Measurements from ENCODE around the gene SLC35A4. TPM values are rescaled to one million over a fixed set of nuclear protein-coding genes. Genes with fewer than 3 reads are reported as not detected.
A peak's percentile ranks its signal among the peaks of the same experiment; 100 is the strongest.

The SLC35A4 gene
- total RNA-seq, 6 donors from 2014 or later: 30.4 to 92.3 (median 56.7) TPM

DNA sequence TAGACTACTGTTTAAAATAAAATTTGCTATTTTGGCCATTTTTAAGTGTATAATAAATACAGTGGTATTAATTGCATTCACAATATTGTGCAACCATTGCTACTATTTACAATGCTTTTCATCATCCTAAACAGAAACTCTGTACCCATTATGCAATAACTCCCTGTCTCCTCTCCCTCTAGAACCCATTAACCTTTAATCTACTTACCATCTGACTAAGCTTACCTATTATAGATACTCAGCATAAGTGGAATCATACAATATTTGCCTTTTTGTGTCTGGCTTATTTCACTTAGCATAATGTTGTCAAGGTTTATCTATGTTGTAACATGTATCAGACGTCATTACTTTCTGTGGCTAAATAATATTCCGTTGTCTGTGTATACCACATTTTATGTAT lies 42.4 kb downstream of the SLC35A4 start:
- H3K4me1 ChIP-seq: peaks cover 22 to 43% (median 34%) of the 10 kb centered on the region in 4 donors
- H3K4me3 ChIP-seq: no peak overlapping the region
- H3K27me3 ChIP-seq: no peaks in the 10 kb centered on the region
- no peaks in the 10 kb centered on the region for H3K36me3 ChIP-seq
- ATAC-seq (ENCODE audit: low FRiP score in 2 of 2) (no peak), DNase-seq (no peak)
- peak in 1 of 4 donors; percentile 50 for TF ChIP-seq EP300 (IDR thresholded peaks at IDR 0.05)
- TF ChIP-seq POLR2AphosphoS5 (IDR thresholded peaks at IDR 0.05): peak in 1 of 2 donors; percentile 38
- no peak for TF ChIP-seq POLR2A (IDR thresholded peaks at IDR 0.05)
- no peaks in the 10 kb centered on the region for H3K9me3 ChIP-seq
- peak overlapping the region in 2 of 4 donors; percentile 10 to 46 for H3K27ac ChIP-seq
- 48 to 59% methylated on average over 2 of the region's 2 CpGs for WGBS, 2 donors

DNA sequence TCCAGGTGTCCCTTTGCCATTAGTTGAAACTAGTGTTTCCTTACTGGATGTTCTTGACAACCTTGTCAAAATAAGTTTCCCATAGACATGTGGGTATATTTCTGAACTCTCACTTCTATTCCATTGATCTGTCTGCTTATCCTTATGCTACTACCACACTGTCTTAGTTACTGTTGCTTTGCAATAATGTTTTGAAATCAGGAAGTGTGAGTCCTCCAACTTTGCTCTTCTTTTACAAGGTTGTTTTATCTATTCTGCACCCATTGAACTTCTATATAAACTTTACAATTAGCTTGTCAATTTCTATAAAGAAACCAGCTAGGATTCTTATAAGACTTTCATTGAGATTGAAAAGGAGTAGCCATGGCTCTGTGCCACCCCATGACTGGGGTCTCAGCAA lies 44.1 kb downstream of the SLC35A4 start:
- Histone ChIP-seq H3K9me3 (no peaks in the 10 kb centered on the region), H3K27me3 (no peaks in the 10 kb centered on the region), H3K4me1 (peaks cover 22 to 38% (median 31%) of the 10 kb centered on the region in 4 donors), H3K27ac (peak overlapping the region; percentile 54 to 86 (median 66)), H3K36me3 (no peaks in the 10 kb centered on the region), H3K4me3 (no peak overlapping the region)
- no peak for TF ChIP-seq POLR2AphosphoS5 (IDR thresholded peaks at IDR 0.05)
- no peak for TF ChIP-seq EP300 (IDR thresholded peaks at IDR 0.05)
- no peak for TF ChIP-seq POLR2A (IDR thresholded peaks at IDR 0.05)
- TF ChIP-seq, protein P1, sequence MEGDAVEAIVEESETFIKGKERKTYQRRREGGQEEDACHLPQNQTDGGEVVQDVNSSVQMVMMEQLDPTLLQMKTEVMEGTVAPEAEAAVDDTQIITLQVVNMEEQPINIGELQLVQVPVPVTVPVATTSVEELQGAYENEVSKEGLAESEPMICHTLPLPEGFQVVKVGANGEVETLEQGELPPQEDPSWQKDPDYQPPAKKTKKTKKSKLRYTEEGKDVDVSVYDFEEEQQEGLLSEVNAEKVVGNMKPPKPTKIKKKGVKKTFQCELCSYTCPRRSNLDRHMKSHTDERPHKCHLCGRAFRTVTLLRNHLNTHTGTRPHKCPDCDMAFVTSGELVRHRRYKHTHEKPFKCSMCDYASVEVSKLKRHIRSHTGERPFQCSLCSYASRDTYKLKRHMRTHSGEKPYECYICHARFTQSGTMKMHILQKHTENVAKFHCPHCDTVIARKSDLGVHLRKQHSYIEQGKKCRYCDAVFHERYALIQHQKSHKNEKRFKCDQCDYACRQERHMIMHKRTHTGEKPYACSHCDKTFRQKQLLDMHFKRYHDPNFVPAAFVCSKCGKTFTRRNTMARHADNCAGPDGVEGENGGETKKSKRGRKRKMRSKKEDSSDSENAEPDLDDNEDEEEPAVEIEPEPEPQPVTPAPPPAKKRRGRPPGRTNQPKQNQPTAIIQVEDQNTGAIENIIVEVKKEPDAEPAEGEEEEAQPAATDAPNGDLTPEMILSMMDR (IDR thresholded peaks at IDR 0.05): no peak
- DNase-seq (no peak), ATAC-seq (ENCODE audit: low FRiP score in 2 of 2) (peak in 1 of 2 donors; percentile 43)

- ATAC-seq (ENCODE audit: low FRiP score in 2 of 2) (peak; percentile 57 to 80), DNase-seq (peak in 1 of 2 donors; percentile 72)
- no peaks in the 10 kb centered on the region for H3K9me3 ChIP-seq
- H3K4me3 ChIP-seq: no peak overlapping the region
- peak overlapping the region; percentile 54 to 86 (median 66) for H3K27ac ChIP-seq
- H3K36me3 ChIP-seq: no peaks in the 10 kb centered on the region
- H3K4me1 ChIP-seq: peaks cover 22 to 38% (median 31%) of the 10 kb centered on the region in 4 donors
- H3K27me3 ChIP-seq: no peaks in the 10 kb centered on the region
- WGBS, 2 donors: 49 to 50% methylated on average over 4 of the region's 4 CpGs
- TF ChIP-seq POLR2AphosphoS5 (IDR thresholded peaks at IDR 0.05) (peak; percentile 65 to 75), EP300 (IDR thresholded peaks at IDR 0.05) (peak in 2 of 4 donors; percentile 38 to 58), POLR2A (IDR thresholded peaks at IDR 0.05) (peak in 1 of 4 donors; percentile 33)
- TF ChIP-seq, protein P1 (IDR thresholded peaks at IDR 0.05): no peak
Observed at GRCh38 chr5:140609126-140609525, 44.5 kb downstream of the SLC35A4 start.

DNA sequence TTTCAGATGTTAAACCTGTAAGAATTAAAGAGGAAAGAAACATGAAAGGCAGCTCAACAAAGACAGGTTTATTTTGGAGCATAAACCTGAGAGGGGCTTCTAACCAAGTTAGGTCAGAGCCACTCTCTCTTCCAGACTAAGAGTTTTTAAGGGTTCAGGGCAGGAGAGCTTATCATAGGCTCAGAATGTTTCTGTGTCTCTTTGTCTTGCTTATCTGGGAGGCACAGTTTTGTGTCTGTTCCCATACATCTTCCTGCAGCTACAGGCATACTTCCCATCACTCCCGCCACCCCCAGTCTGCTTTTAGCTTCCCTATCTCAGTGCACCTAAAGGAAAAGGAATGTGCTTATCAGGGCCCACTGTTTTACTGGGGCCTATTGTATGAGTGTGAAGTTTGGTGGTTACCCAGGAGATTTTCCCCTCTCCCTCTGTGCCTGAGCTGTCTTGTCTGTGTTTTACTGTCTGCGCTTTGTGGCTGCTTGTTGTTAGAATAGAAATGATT lies 46.4 kb downstream of the SLC35A4 start:
- Histone ChIP-seq H3K4me1 (peaks cover 22 to 38% (median 31%) of the 10 kb centered on the region in 4 donors), H3K27ac (peak overlapping the region; percentile 65 to 86 (median 74)), H3K9me3 (no peaks in the 10 kb centered on the region), H3K27me3 (no peaks in the 10 kb centered on the region), H3K4me3 (no peak overlapping the region), H3K36me3 (no peaks in the 10 kb centered on the region)
- DNase-seq: peak in 1 of 2 donors; percentile 48
- peak in 1 of 2 donors; percentile 68 for TF ChIP-seq POLR2AphosphoS5 (IDR thresholded peaks at IDR 0.05)
- TF ChIP-seq POLR2A (IDR thresholded peaks at IDR 0.05): no peak
- peak in 1 of 4 donors; percentile 48 for TF ChIP-seq EP300 (IDR thresholded peaks at IDR 0.05)
- 47 to 52% methylated on average over 2 of the region's 2 CpGs for whole genome bisulfite sequencing, 2 donors
- no peak for ATAC-seq (ENCODE audit: low FRiP score in 2 of 2)

Small RNA genes lying within 50 kb of the gene (small RNA-seq; reads per million reads assigned to genes)
- gene RF00279 (0 to 0.22 (median 0.10) reads per million in 4 donors), gene RF00443 (0 reads per million in 4 donors)

Other genes with a start within 250 kb of the SLC35A4 start
- 10 to 100 TPM; 10.5 to 65.0 (median 49.5) TPM for gene HBEGF, start 218.2 kb upstream of the SLC35A4 start, total RNA-seq
- under 1 TPM in 3 of 6 donors, not detected in 3; 0.15 to 0.23 (median 0.17) TPM for gene SLC4A9, start 204.6 kb upstream of the SLC35A4 start, total RNA-seq
- gene ANKHD1, start 163.0 kb upstream of the SLC35A4 start, total RNA-seq: 100 to 1,000 TPM in 5 of 6 donors, 10 to 100 TPM in 1; 97.0 to 338 (median 135) TPM
- 10 to 100 TPM; 12.1 to 32.5 (median 21.0) TPM for gene EIF4EBP3, start 17.2 kb upstream of the SLC35A4 start, total RNA-seq
- gene SRA1, start 7.4 kb upstream of the SLC35A4 start, total RNA-seq: 10 to 100 TPM; 23.1 to 31.6 (median 29.6) TPM
- gene APBB3, start 230 bp upstream of the SLC35A4 start, total RNA-seq: 100 to 1,000 TPM in 1 of 6 donors, 10 to 100 TPM in 5; 14.1 to 127 (median 28.4) TPM
- gene CD14, start 68.3 kb downstream of the SLC35A4 start, total RNA-seq: 100 to 1,000 TPM in 4 of 6 donors, 10 to 100 TPM in 2; 27.3 to 195 (median 102) TPM
- 10 to 100 TPM; 11.8 to 99.7 (median 31.3) TPM for gene TMCO6, start 74.6 kb downstream of the SLC35A4 start, total RNA-seq
- gene NDUFA2, start 82.8 kb downstream of the SLC35A4 start, total RNA-seq: 10 to 100 TPM; 26.2 to 59.6 (median 51.8) TPM
- 100 to 1,000 TPM in 2 of 6 donors, 10 to 100 TPM in 4; 72.2 to 153 (median 83.5) TPM for gene IK, start 83.0 kb downstream of the SLC35A4 start, total RNA-seq
- 10 to 100 TPM; 23.2 to 44.0 (median 24.5) TPM for gene WDR55, start 100.1 kb downstream of the SLC35A4 start, total RNA-seq
- 1 to 10 TPM in 5 of 6 donors, under 1 TPM in 1; 0.92 to 3.6 (median 1.6) TPM for gene DND1, start 108.7 kb downstream of the SLC35A4 start, total RNA-seq
- 10 to 100 TPM; 40.7 to 57.6 (median 44.6) TPM for gene HARS1, start 126.5 kb downstream of the SLC35A4 start, total RNA-seq
- gene HARS2, start 126.6 kb downstream of the SLC35A4 start, total RNA-seq: 100 to 1,000 TPM in 1 of 6 donors, 10 to 100 TPM in 5; 19.7 to 136 (median 24.2) TPM
- gene ZMAT2, start 135.6 kb downstream of the SLC35A4 start, total RNA-seq: 10 to 100 TPM; 18.5 to 49.9 (median 35.0) TPM
- under 1 TPM in 1 of 6 donors, not detected in 5; 0.13 TPM for gene PCDHA1, start 221.3 kb downstream of the SLC35A4 start, total RNA-seq
- under 1 TPM in 3 of 6 donors, not detected in 3; 0.13 to 0.78 (median 0.30) TPM for gene PCDHA2, start 230.0 kb downstream of the SLC35A4 start, total RNA-seq
- 1 to 10 TPM in 4 of 6 donors, under 1 TPM in 2; 0.61 to 1.6 (median 1.0) TPM for gene PCDHA3, start 236.2 kb downstream of the SLC35A4 start, total RNA-seq
- 1 to 10 TPM; 1.4 to 4.2 (median 2.0) TPM for gene PCDHA4, start 242.2 kb downstream of the SLC35A4 start, total RNA-seq